Aorta (tissue), 5 donors: Measurements from ENCODE around the gene GAD2. TPM values are rescaled to one million over a fixed set of nuclear protein-coding genes. Genes with fewer than 3 reads are reported as not detected.
"Not testable (repeated sequence)": the region's sequence is repeated elsewhere in the genome, so short reads cannot be mapped to it uniquely, and the experiment has no call there.

Source experiments
- ATAC-seq: fragments of 200-7000 bp; cut with Tn5 transposase; one replicate; pipeline ENCODE4 v1.9.1; 2022; ENCODE audit warnings: moderate library complexity; ENCODE audit not compliant: low FRiP score
- DNase-seq, 2 donors: peaks; one replicate each; pipeline ENCODE4 v3.0.0-alpha.2; 2020
- H3K27ac ChIP-seq, 2 donors: one replicate each; pipeline ENCODE4 v1.5.1; 2013; ENCODE audit warnings: low read length in 2 of 2, mild to moderate bottlenecking in 2 of 2, moderate library complexity in 2 of 2, control low read depth in 1 of 2, inconsistent platforms in 1 of 2, low read depth in 1 of 2
- H3K27me3 ChIP-seq, 2 donors: one replicate each; pipeline ENCODE4 v1.6.1; 2013; ENCODE audit warnings: control low read depth in 1 of 2, low read length in 1 of 2, mild to moderate bottlenecking in 1 of 2, moderate library complexity in 1 of 2; ENCODE audit not compliant: insufficient read depth in 2 of 2, control insufficient read depth in 1 of 2
- H3K36me3 ChIP-seq, 2 donors: one replicate each; pipeline ENCODE4 v1.6.1; 2013; ENCODE audit warnings: control low read depth in 1 of 2, low read length in 1 of 2, mild to moderate bottlenecking in 1 of 2; ENCODE audit not compliant: insufficient read depth in 2 of 2, control insufficient read depth in 1 of 2
- H3K4me1 ChIP-seq, 2 donors: one replicate each; pipeline ENCODE4 v1.6.1; 2013; ENCODE audit warnings: low read length in 2 of 2, control low read depth in 1 of 2, mild to moderate bottlenecking in 1 of 2, moderate library complexity in 1 of 2; ENCODE audit not compliant: insufficient read depth in 2 of 2, control insufficient read depth in 1 of 2
- H3K4me3 ChIP-seq, 2 donors: one replicate each; pipeline ENCODE4 v1.5.1; 2013; ENCODE audit warnings: low read length in 2 of 2, control low read depth in 1 of 2, mild to moderate bottlenecking in 1 of 2
- H3K9me3 ChIP-seq: one replicate; pipeline ENCODE4 v1.6.1; 2013; ENCODE audit warnings: mild to moderate bottlenecking, low read length; ENCODE audit not compliant: control insufficient read depth
- WGBS, 2 donors: extraction: QIAGEN DNeasy Blood & Tissue Kit; methylation state at CpG; one replicate each; pipeline ENCODE4 v1.1.7; 2013; 5-methylcytosine and 5-hydroxymethylcytosine counted together
- intact Hi-C, 2 donors: fragments of 100-400 bp; cut with DNase I; formaldehyde crosslinking; loops; one replicate each; pipeline versions ENCODE4 v1.14.2 to v1.15.0; 2022
- polyA plus RNA-seq, 2 donors: library from polyadenylated mRNA; stranded (reverse); fragments of 200-250 nt; gene quantifications; one replicate each; pipeline ENCODE4 v1.2.3, GENCODE V29; 2013
- total RNA-seq, 2 donors: library from RNA; stranded (reverse); fragmentation: NEBNext Ultra II Directional; extraction: Animal tissue kit (Norgen Biotek cat#: 25700); gene quantifications; one replicate each; pipeline ENCODE4 v1.2.1, GENCODE V29; 2021
- donor health status: healthy with polysubstance abuse.
- donor health status: Bipolar disorder and iron deficiency.
- donor health status: DM: no; HTN: no; CAD: no.
- donor health status: DM: no; HTN: no; CAD: no.
- donor health status: DM: yes; HTN: yes; CAD: no.

Gene GAD2
- total and polyA plus RNA-seq, 4 donors = not detected

GRCh38 chr10:26335574-26336093 is 119.1 kb downstream of the GAD2 start:
- H3K4me1 ChIP-seq = no peaks in the 10 kb centered on the region
- no peaks in the 10 kb centered on the region for H3K36me3 ChIP-seq
- intact Hi-C loops = loop anchor here (2.0 kb wide), 1 partner anchor 221 kb away; no protein-coding TSS in a partner anchor
- no peaks in the 10 kb centered on the region for H3K27me3 ChIP-seq
- H3K4me3 ChIP-seq = no peak overlapping the region
- DNase-seq = no peak
- H3K9me3 ChIP-seq = peaks cover 5% of the 10 kb centered on the region
- ATAC-seq = no peak
- WGBS, 2 donors = 62 to 64% methylated on average over 6 of the region's 6 CpGs
- no peak overlapping the region for H3K27ac ChIP-seq

GRCh38 chr10:26336979-26337378 is 120.4 kb downstream of the GAD2 start:
- 62 to 68% methylated on average over 2 of the region's 2 CpGs for WGBS, 2 donors
- Histone ChIP-seq H3K36me3 (no peaks in the 10 kb centered on the region), H3K9me3 (peaks cover 5% of the 10 kb centered on the region), H3K27me3 (no peaks in the 10 kb centered on the region), H3K4me1 (no peaks in the 10 kb centered on the region), H3K27ac (no peak overlapping the region), H3K4me3 (no peak overlapping the region)
- intact Hi-C loops = no loop called here
- DNase-seq (no peak), ATAC-seq (no peak)

GRCh38 chr10:26341701-26342100 is 125.1 kb downstream of the GAD2 start:
- ATAC-seq = no peak
- no peak for DNase-seq
- Histone ChIP-seq H3K27me3 (peaks cover 0 to 1% of the 10 kb centered on the region in 2 donors), H3K27ac (no peak overlapping the region), H3K4me1 (no peaks in the 10 kb centered on the region), H3K4me3 (no peak overlapping the region), H3K9me3 (peaks cover 3% of the 10 kb centered on the region), H3K36me3 (no peaks in the 10 kb centered on the region)
- intact Hi-C loops = no loop called here

- H3K27me3 ChIP-seq, H3K4me1 ChIP-seq, intact Hi-C loops, H3K4me3 ChIP-seq, ATAC-seq, H3K9me3 ChIP-seq, H3K27ac ChIP-seq, DNase-seq, H3K36me3 ChIP-seq: not testable (repeated sequence)
- WGBS, 2 donors = 34 to 37% methylated on average over 9 of the region's 9 CpGs
Observed at GRCh38 chr10:26348821-26349417, 132.3 kb downstream of the GAD2 start.

Other genes starting within 250 kb of the GAD2 start
- 10 to 100 TPM; 11.0 to 18.5 TPM for gene APBB1IP, start 221.6 kb downstream of the GAD2 start, total RNA-seq
- gene APBB1IP, start 221.6 kb downstream of the GAD2 start, polyA plus RNA-seq = 1 to 10 TPM in 1 of 2 donors, under 1 TPM in 1; 0.82 to 4.4 TPM